ENCODE data around the gene ALDH3B1. TPM values are rescaled to one million over a fixed set of nuclear protein-coding genes. Genes with fewer than 3 reads are reported as not detected.
"Not testable (repeated sequence)": the region's sequence is repeated elsewhere in the genome, so short reads cannot be mapped to it uniquely, and the experiment has no call there.

Gene ALDH3B1
- polyA plus RNA-seq (0.07 to 0.16 TPM (median 0.08 TPM) in 3 replicates), polyA minus RNA-seq (0.16 TPM in 1 of 3 replicates, not detected in the others)
- polyA plus RNA-seq (2011; ENCODE audit: low read depth): 0.50 TPM
- polyA plus RNA-seq (2011; cell fraction: cytosol; rRNA removed): 0.05 and 0.09 TPM in 2 replicates
- 0.04 and 0.09 TPM in 2 replicates for polyA plus RNA-seq (2011; cell fraction: nucleus; rRNA removed)
- 0.11 and 0.14 TPM in 2 replicates for polyA plus RNA-seq (2012; ENCODE audit: low replicate concordance)
- not detected for polyA minus RNA-seq (2011; cell fraction: cytosol; rRNA and poly(A)+ RNA removed)
- polyA minus RNA-seq (2011; cell fraction: nucleus; rRNA and poly(A)+ RNA removed): 0.84 TPM in 1 of 2 replicates, not detected in the other

GRCh38 chr11:68010090-68011041, at the start of gene ALDH3B1:
Gene ALDH3B1 (plus strand): TSS chr11:68010327. CDS start chr11:68015298, 4,971 bp downstream.
- DNase-seq (ENCODE audit: low read depth, low spot score): no peak
- Histone ChIP-seq H3K27me3 (ENCODE audit: control insufficient read depth, extremely low read depth, insufficient read depth, low read length) (no peaks in the 10 kb centered on the region), H3K9ac (ENCODE audit: control insufficient read depth, extremely low read depth, insufficient read depth, low read length) (peak within 1 kb of the TSS; percentile 9), H3K36me3 (ENCODE audit: control insufficient read depth in 2 of 2, extremely low read depth in 1 of 2, insufficient read depth in 2 of 2, low read length in 2 of 2) (no peaks in the 10 kb centered on the region), H3K4me3 (ENCODE audit: control insufficient read depth in 2 of 3, extremely low read depth in 1 of 3, insufficient read depth in 2 of 3, low read depth in 1 of 3, low read length in 3 of 3) (no peak within 1 kb of the TSS), H3K27ac (ENCODE audit: control insufficient read depth, insufficient read depth, low read length) (no peak within 1 kb of the TSS), H3K4me2 (ENCODE audit: control insufficient read depth, extremely low read depth, insufficient read depth, low read depth, low read length) (no peak within 1 kb of the TSS), H3K9me3 (ENCODE audit: control insufficient read depth, low read depth, low read length) (no peaks in the 10 kb centered on the region), H4K20me1 (ENCODE audit: control insufficient read depth, extremely low read depth, insufficient read depth, low read length) (no peaks in the 10 kb centered on the region), H3K79me2 (ENCODE audit: control insufficient read depth, insufficient read depth, low read length) (no peaks in the 10 kb centered on the region), H2AFZ (ENCODE audit: control insufficient read depth, low read length) (peak within 1 kb of the TSS; percentile 12), H3K9me1 (ENCODE audit: control insufficient read depth, extremely low read depth, insufficient read depth, low read length) (no peaks in the 10 kb centered on the region), H3K4me1 (ENCODE audit: control insufficient read depth, extremely low read depth, insufficient read depth, low read length) (peaks cover 42% of the 10 kb centered on the region)
- dilution Hi-C loops (cut with MboI; ENCODE audit: extremely low pct_ligation_motif_present, low sequenced_read_pairs): no loop called here
- TF ChIP-seq EZH2 (IDR thresholded peaks at IDR 0.05; ENCODE audit: low read length): no peak
- no peak for FAIRE-seq

- dilution Hi-C loops (cut with MboI; ENCODE audit: extremely low pct_ligation_motif_present, low sequenced_read_pairs); FAIRE-seq: not testable (repeated sequence)
Observed at GRCh38 chr11:67963217-67963616, 46.9 kb upstream of the ALDH3B1 start.

GRCh38 chr11:67963879-67964278, 46.2 kb upstream of the ALDH3B1 start:
- H2AFZ ChIP-seq (ENCODE audit: control insufficient read depth, low read length); H3K27me3 ChIP-seq (ENCODE audit: control insufficient read depth, extremely low read depth, insufficient read depth, low read length); DNase-seq (ENCODE audit: low read depth, low spot score); H3K9me3 ChIP-seq (ENCODE audit: control insufficient read depth, low read depth, low read length); H3K4me1 ChIP-seq (ENCODE audit: control insufficient read depth, extremely low read depth, insufficient read depth, low read length); H4K20me1 ChIP-seq (ENCODE audit: control insufficient read depth, extremely low read depth, insufficient read depth, low read length); dilution Hi-C loops (cut with MboI; ENCODE audit: extremely low pct_ligation_motif_present, low sequenced_read_pairs); H3K4me2 ChIP-seq (ENCODE audit: control insufficient read depth, extremely low read depth, insufficient read depth, low read depth, low read length); H3K9me1 ChIP-seq (ENCODE audit: control insufficient read depth, extremely low read depth, insufficient read depth, low read length); H3K36me3 ChIP-seq (ENCODE audit: control insufficient read depth in 2 of 2, extremely low read depth in 1 of 2, insufficient read depth in 2 of 2, low read length in 2 of 2); H3K9ac ChIP-seq (ENCODE audit: control insufficient read depth, extremely low read depth, insufficient read depth, low read length); H3K4me3 ChIP-seq (ENCODE audit: control insufficient read depth in 2 of 3, extremely low read depth in 1 of 3, insufficient read depth in 2 of 3, low read depth in 1 of 3, low read length in 3 of 3); H3K79me2 ChIP-seq (ENCODE audit: control insufficient read depth, insufficient read depth, low read length); H3K27ac ChIP-seq (ENCODE audit: control insufficient read depth, insufficient read depth, low read length); FAIRE-seq: not testable (repeated sequence)

More at GRCh38 chr11:67963217-67963616, 46.9 kb upstream of the ALDH3B1 start:
- H3K79me2 ChIP-seq (ENCODE audit: control insufficient read depth, insufficient read depth, low read length); H3K27me3 ChIP-seq (ENCODE audit: control insufficient read depth, extremely low read depth, insufficient read depth, low read length); H3K4me2 ChIP-seq (ENCODE audit: control insufficient read depth, extremely low read depth, insufficient read depth, low read depth, low read length); H3K4me3 ChIP-seq (ENCODE audit: control insufficient read depth in 2 of 3, extremely low read depth in 1 of 3, insufficient read depth in 2 of 3, low read depth in 1 of 3, low read length in 3 of 3); H3K4me1 ChIP-seq (ENCODE audit: control insufficient read depth, extremely low read depth, insufficient read depth, low read length); H4K20me1 ChIP-seq (ENCODE audit: control insufficient read depth, extremely low read depth, insufficient read depth, low read length); H3K9me3 ChIP-seq (ENCODE audit: control insufficient read depth, low read depth, low read length); H3K9ac ChIP-seq (ENCODE audit: control insufficient read depth, extremely low read depth, insufficient read depth, low read length); H2AFZ ChIP-seq (ENCODE audit: control insufficient read depth, low read length); H3K9me1 ChIP-seq (ENCODE audit: control insufficient read depth, extremely low read depth, insufficient read depth, low read length); DNase-seq (ENCODE audit: low read depth, low spot score); H3K36me3 ChIP-seq (ENCODE audit: control insufficient read depth in 2 of 2, extremely low read depth in 1 of 2, insufficient read depth in 2 of 2, low read length in 2 of 2); H3K27ac ChIP-seq (ENCODE audit: control insufficient read depth, insufficient read depth, low read length): not testable (repeated sequence)

DNA sequence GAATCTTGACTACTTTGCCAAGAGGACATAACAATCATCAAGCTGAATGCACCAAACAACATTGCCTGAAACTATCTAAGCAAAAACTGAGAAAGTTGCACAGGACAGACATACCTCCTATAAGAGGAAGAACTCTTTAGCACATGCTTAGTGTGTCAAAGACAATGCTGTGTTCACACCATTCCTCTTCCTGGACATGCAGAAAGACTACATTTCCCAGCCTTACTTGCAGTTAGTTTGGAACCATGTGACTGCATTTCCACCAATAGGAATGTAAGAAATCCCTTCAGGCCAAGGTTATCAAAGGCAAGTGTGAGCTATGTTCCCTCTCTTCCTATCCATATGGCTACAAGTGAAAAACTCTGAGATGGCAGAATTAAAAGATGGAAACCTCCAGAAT, 45.4 kb upstream of the ALDH3B1 start:
- H3K4me1 ChIP-seq (ENCODE audit: control insufficient read depth, extremely low read depth, insufficient read depth, low read length); DNase-seq (ENCODE audit: low read depth, low spot score); H3K79me2 ChIP-seq (ENCODE audit: control insufficient read depth, insufficient read depth, low read length); H3K27ac ChIP-seq (ENCODE audit: control insufficient read depth, insufficient read depth, low read length); dilution Hi-C loops (cut with MboI; ENCODE audit: extremely low pct_ligation_motif_present, low sequenced_read_pairs); H3K9ac ChIP-seq (ENCODE audit: control insufficient read depth, extremely low read depth, insufficient read depth, low read length); H3K27me3 ChIP-seq (ENCODE audit: control insufficient read depth, extremely low read depth, insufficient read depth, low read length); H3K4me3 ChIP-seq (ENCODE audit: control insufficient read depth in 2 of 3, extremely low read depth in 1 of 3, insufficient read depth in 2 of 3, low read depth in 1 of 3, low read length in 3 of 3); H4K20me1 ChIP-seq (ENCODE audit: control insufficient read depth, extremely low read depth, insufficient read depth, low read length); H3K9me1 ChIP-seq (ENCODE audit: control insufficient read depth, extremely low read depth, insufficient read depth, low read length); FAIRE-seq; H3K9me3 ChIP-seq (ENCODE audit: control insufficient read depth, low read depth, low read length); H3K36me3 ChIP-seq (ENCODE audit: control insufficient read depth in 2 of 2, extremely low read depth in 1 of 2, insufficient read depth in 2 of 2, low read length in 2 of 2); H3K4me2 ChIP-seq (ENCODE audit: control insufficient read depth, extremely low read depth, insufficient read depth, low read depth, low read length); H2AFZ ChIP-seq (ENCODE audit: control insufficient read depth, low read length): not testable (repeated sequence)
